ENCODE results near the gene MARK4. TPM values are rescaled to one million over a fixed set of nuclear protein-coding genes. Genes with fewer than 3 reads are reported as not detected.

The MARK4 gene
- polyA plus RNA-seq, 1 donor (not counting 4 experiments of a cell fraction or from before 2014, with no cell fraction given): 19.7 TPM

DNA sequence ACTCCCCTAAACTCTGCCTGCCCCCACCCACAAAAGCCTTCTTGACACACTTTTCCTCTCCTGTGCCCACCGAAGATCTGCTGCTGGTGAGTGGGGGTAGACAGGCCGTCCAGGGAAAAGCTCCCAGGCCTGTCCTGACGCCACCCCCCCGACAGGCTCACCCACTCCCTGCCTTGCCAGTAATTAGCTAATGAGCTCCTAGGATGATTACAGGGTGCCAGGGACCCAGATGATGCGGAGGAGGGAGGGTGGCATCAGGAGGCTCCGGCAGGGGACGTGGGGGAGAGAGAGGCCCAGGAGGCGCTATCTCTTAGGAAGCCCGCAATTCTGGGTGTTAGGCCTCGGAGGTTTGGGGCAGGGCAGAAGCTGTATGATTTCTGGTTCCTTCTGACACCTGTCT lies 27.0 kb downstream of the MARK4 start:
- TF ChIP-seq, protein P1, sequence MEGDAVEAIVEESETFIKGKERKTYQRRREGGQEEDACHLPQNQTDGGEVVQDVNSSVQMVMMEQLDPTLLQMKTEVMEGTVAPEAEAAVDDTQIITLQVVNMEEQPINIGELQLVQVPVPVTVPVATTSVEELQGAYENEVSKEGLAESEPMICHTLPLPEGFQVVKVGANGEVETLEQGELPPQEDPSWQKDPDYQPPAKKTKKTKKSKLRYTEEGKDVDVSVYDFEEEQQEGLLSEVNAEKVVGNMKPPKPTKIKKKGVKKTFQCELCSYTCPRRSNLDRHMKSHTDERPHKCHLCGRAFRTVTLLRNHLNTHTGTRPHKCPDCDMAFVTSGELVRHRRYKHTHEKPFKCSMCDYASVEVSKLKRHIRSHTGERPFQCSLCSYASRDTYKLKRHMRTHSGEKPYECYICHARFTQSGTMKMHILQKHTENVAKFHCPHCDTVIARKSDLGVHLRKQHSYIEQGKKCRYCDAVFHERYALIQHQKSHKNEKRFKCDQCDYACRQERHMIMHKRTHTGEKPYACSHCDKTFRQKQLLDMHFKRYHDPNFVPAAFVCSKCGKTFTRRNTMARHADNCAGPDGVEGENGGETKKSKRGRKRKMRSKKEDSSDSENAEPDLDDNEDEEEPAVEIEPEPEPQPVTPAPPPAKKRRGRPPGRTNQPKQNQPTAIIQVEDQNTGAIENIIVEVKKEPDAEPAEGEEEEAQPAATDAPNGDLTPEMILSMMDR (optimal IDR thresholded peaks at IDR 0.05 in 1 of 3, IDR thresholded peaks at IDR 0.05 in 1 of 3, conservative IDR thresholded peaks at IDR 0.05 in 1 of 3; ENCODE audit: extremely low read depth in 1 of 3, insufficient read depth in 2 of 3, low read length in 3 of 3): no peak
- TF ChIP-seq EZH2 (IDR thresholded peaks at IDR 0.05; ENCODE audit: low read length): no peak
- no peaks in the 10 kb centered on the region for H3K79me2 ChIP-seq (ENCODE audit: control insufficient read depth, insufficient read depth, low read length)
- FAIRE-seq: no peak
- H3K4me1 ChIP-seq (ENCODE audit: control insufficient read depth, extremely low read depth, insufficient read depth, low read length): no peaks in the 10 kb centered on the region
- no peaks in the 10 kb centered on the region for H3K9me1 ChIP-seq (ENCODE audit: control insufficient read depth, extremely low read depth, insufficient read depth, low read length)
- H2AFZ ChIP-seq (ENCODE audit: control insufficient read depth, low read length): no peak overlapping the region
- H3K4me2 ChIP-seq (ENCODE audit: control insufficient read depth, extremely low read depth, insufficient read depth, low read depth, low read length): no peak overlapping the region
- no peak for DNase-seq (ENCODE audit: low read depth, low spot score)
- no peak overlapping the region for H3K9ac ChIP-seq (ENCODE audit: control insufficient read depth, extremely low read depth, insufficient read depth, low read length)
- H3K27ac ChIP-seq (ENCODE audit: control insufficient read depth, insufficient read depth, low read length): no peak overlapping the region
- no peak overlapping the region for H3K4me3 ChIP-seq (ENCODE audit: control insufficient read depth in 2 of 3, extremely low read depth in 1 of 3, insufficient read depth in 2 of 3, low read depth in 1 of 3, low read length in 3 of 3)
- no peaks in the 10 kb centered on the region for H3K27me3 ChIP-seq (ENCODE audit: control insufficient read depth, extremely low read depth, insufficient read depth, low read length)
- dilution Hi-C loops (cut with MboI; ENCODE audit: extremely low pct_ligation_motif_present, low sequenced_read_pairs): no loop called here
- H3K36me3 ChIP-seq (ENCODE audit: control insufficient read depth in 2 of 2, extremely low read depth in 1 of 2, insufficient read depth in 2 of 2, low read length in 2 of 2): peaks cover 19 to 36% of the 10 kb centered on the region in 2 experiments
- no peaks in the 10 kb centered on the region for H4K20me1 ChIP-seq (ENCODE audit: control insufficient read depth, extremely low read depth, insufficient read depth, low read length)
- H3K9me3 ChIP-seq (ENCODE audit: control insufficient read depth, low read depth, low read length): no peaks in the 10 kb centered on the region

DNA sequence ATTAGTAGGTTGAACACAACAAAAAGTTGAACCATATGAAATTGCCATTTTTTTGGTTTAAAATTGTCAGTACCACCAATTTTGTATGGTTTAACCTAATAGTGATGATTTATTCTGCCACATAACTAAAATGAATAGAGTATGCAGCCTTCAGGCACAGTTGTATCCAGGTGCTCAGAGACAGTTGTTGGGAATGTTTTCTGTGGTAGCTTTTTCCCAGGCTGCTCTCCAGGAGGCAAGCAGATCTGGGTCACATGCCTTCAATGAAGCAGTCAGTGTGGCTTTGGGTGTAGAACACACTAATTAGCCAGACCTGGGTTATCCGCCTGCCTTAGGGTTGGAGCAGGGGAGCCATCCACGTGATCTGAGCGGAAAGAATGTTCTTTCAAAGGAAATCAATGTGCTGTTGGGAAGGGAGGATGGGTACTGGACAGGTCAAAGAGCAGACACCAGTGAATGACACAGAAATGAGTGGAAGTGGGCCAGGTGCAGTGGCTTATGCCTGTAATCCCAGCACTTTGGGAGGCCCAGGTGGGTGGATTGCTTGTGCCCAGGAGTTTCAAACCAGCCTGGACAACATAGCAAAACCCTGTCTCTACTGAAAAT lies 28.6 kb downstream of the MARK4 start:
- no peak overlapping the region for H3K4me2 ChIP-seq (ENCODE audit: control insufficient read depth, extremely low read depth, insufficient read depth, low read depth, low read length)
- dilution Hi-C loops (cut with MboI; ENCODE audit: extremely low pct_ligation_motif_present, low sequenced_read_pairs): no loop called here
- H4K20me1 ChIP-seq (ENCODE audit: control insufficient read depth, extremely low read depth, insufficient read depth, low read length): no peaks in the 10 kb centered on the region
- H2AFZ ChIP-seq (ENCODE audit: control insufficient read depth, low read length): no peak overlapping the region
- no peaks in the 10 kb centered on the region for H3K27me3 ChIP-seq (ENCODE audit: control insufficient read depth, extremely low read depth, insufficient read depth, low read length)
- no peaks in the 10 kb centered on the region for H3K9me1 ChIP-seq (ENCODE audit: control insufficient read depth, extremely low read depth, insufficient read depth, low read length)
- no peak overlapping the region for H3K27ac ChIP-seq (ENCODE audit: control insufficient read depth, insufficient read depth, low read length)
- TF ChIP-seq, protein P1 (optimal IDR thresholded peaks at IDR 0.05 in 1 of 3, IDR thresholded peaks at IDR 0.05 in 1 of 3, conservative IDR thresholded peaks at IDR 0.05 in 1 of 3; ENCODE audit: extremely low read depth in 1 of 3, insufficient read depth in 2 of 3, low read length in 3 of 3): no peak
- no peak for TF ChIP-seq EZH2 (IDR thresholded peaks at IDR 0.05; ENCODE audit: low read length)
- peaks cover 17 to 30% of the 10 kb centered on the region in 2 experiments for H3K36me3 ChIP-seq (ENCODE audit: control insufficient read depth in 2 of 2, extremely low read depth in 1 of 2, insufficient read depth in 2 of 2, low read length in 2 of 2)
- H3K9ac ChIP-seq (ENCODE audit: control insufficient read depth, extremely low read depth, insufficient read depth, low read length): no peak overlapping the region
- FAIRE-seq (no peak), DNase-seq (ENCODE audit: low read depth, low spot score) (no peak)
- no peaks in the 10 kb centered on the region for H3K79me2 ChIP-seq (ENCODE audit: control insufficient read depth, insufficient read depth, low read length)
- H3K4me3 ChIP-seq (ENCODE audit: control insufficient read depth in 2 of 3, extremely low read depth in 1 of 3, insufficient read depth in 2 of 3, low read depth in 1 of 3, low read length in 3 of 3): no peak overlapping the region
- no peaks in the 10 kb centered on the region for H3K9me3 ChIP-seq (ENCODE audit: control insufficient read depth, low read depth, low read length)
- H3K4me1 ChIP-seq (ENCODE audit: control insufficient read depth, extremely low read depth, insufficient read depth, low read length): no peaks in the 10 kb centered on the region
